Hematopoietic multipotent progenitor cell (in vitro differentiated cells): ENCODE data around the gene SECISBP2L. TPM values are rescaled to one million over a fixed set of nuclear protein-coding genes. Genes with fewer than 3 reads are reported as not detected.
A peak's percentile ranks its signal among the peaks of the same experiment; 100 is the strongest.
"Not testable (repeated sequence)": the region's sequence is repeated elsewhere in the genome, so short reads cannot be mapped to it uniquely, and the experiment has no call there.

ENCODE experiments used
- DNase-seq, 3 donors: peaks; one replicate each; pipeline ENCODE4 v3.0.0-alpha.2; 2011 to 2015; ENCODE audit warnings: low read depth in 2 of 3, low spot score in 2 of 3
- total RNA-seq: library from RNA; depleted of rRNA; stranded (reverse); fragments of >200 nt; gene quantifications from one replicate; pipeline ENCODE4 v1.2.3, GENCODE V29; 2012

SECISBP2L gene
- total RNA-seq, 1 donor, result 22.4 TPM

DNA sequence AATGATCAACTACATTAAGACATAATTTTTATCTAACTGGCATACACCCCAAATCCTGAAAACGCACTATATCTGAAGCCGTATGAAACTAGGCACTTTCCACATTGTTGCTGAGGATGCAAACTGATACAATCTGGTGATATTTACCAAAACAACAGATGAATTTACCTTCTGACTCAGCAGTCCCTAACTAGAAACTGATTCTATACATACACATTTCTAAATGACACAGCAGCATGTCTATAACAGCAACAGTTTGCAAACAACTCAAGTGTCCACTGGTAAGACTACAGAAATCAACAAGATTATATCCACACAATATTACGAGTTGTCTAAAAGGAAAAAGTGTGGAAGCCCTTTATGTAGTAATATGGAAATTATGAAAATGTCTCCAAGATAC is 22.9 kb downstream of the SECISBP2L start:
- DNase-seq, result no peak

DNA sequence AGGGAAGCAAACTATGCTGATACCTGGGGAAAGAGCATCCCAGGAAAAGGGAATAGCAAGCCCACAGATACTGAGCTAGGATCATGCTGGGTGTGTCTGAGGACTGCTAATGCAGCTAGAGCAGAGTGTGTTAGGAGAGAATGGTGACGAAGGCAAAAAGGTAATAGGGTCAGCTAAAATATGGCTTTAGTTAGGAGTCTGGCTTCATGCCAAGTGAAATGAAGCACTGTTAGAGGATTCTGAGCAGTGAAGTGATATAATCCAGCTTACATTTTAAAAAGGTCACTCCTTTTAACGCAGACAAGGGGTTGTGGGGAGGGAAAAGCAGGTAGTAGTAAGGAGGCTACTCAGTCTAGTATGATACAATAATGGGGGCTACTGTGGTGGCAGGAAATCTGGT is 30.4 kb downstream of the SECISBP2L start:
- no peak for DNase-seq

DNA sequence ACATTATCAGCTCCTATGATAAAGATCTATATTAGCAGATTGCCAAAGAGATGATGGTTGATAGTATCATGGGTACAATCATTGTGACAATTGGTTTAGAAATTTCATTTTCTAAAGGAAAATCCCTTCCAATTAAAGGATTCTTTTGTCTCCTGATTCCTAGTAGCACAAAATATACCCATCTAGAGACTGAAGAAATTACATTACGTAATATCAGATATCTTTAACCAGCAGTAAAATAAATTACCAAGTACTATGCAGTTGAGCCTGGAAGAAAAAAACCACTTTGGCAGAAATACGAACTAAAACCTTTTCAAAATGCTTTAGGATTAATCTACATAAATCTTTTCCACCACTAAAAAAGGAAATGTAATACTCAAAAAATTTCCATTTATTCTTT is 46.9 kb downstream of the SECISBP2L start:
- no peak for DNase-seq

DNA sequence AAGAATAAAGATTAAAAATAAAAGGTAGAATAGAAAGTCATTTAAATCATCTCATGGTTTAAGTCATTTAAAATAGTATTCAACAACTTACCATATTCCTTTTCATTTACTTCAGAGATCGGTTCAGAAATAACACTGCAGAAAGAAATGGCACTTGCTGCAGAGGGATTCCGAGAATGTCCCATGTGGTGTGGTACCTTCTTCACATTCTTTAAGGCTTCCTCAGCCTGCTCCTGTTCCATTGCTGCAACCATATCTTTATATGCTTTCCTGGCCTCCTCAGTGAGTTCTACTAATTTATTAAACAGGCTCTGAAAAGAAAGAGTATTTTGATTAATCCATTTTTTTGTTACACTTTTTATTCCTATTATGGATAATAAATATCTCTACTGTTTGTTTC is 50.0 kb downstream of the SECISBP2L start:
- DNase-seq, result no peak

DNA sequence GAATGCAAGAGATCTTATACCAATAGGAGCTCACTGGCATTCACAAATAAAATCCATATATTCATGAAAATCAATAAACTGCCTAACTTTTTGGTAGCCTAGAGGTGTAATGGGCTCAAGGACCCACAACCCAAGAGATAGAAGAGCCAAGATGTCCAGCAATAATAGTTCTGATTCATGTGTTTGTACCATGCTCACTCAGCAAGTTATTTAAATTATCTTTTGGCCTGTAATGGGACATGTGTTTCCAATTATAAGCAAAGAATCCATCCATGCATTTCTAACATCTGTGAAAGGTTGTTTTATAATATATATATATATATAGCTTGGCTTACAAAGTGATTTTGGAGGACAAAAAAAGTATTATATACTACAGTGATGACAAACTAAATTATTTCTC is 52.9 kb downstream of the SECISBP2L start:
- no peak for DNase-seq

DNA sequence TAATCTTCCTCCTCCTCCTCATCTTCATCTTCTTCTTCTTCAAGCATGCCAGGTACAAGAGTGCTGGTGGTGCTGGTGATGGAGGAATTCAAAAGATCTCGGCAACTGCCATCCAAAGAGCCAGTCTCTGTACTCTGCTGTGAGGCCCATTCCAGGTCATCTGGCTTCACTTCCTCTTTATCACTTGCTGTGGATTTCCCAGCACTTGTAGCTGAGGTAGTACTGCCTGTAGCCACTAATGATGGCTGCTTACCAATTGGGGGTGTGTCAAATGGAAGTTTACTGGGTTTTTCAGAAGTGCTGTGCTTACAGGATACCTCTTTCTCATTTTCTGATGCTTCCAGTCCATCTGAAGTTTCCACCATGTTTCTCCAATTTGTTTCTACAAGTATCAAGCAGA is 53.7 kb downstream of the SECISBP2L start:
- peak in 2 of 3 donors; percentile 5 to 53 for DNase-seq

DNA sequence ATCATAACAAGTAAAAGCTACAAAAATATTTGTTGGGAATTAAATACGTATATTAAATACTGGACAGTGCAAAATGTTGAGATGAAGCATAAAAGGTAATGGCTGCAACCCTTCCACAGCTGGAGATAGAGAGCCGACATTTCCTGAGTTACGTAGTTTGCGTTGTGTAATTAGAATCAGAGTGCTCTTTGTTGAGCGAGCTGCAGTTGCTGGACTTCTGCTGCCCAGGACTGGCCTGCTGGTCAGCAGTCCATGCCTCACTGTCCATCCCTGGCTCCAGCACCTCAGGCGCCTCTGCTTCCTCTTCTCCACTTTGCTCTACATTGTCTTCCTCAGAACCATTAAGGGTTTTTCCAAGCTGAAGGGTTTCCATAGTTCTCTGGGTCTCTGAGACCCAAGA is 54.1 kb downstream of the SECISBP2L start:
- DNase-seq, result no peak

DNA sequence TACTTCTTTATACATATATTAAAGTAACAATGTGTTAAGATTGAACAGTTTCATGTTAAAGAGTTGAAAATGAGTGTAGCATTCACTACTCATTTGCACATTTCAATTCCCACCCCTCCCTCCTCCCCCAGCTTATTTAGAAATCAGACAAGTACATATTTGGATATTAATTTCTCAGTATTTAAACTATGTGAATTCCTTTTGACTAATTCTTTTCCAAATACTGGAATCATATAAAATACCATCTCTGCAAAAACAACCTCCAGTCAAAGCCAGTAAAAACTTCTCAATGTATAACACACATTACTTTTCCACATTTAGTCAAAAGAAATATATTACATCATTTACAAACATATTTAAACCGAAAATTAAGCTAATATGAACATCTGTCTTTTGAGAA is 57.1 kb downstream of the SECISBP2L start:
- DNase-seq, result no peak

DNA sequence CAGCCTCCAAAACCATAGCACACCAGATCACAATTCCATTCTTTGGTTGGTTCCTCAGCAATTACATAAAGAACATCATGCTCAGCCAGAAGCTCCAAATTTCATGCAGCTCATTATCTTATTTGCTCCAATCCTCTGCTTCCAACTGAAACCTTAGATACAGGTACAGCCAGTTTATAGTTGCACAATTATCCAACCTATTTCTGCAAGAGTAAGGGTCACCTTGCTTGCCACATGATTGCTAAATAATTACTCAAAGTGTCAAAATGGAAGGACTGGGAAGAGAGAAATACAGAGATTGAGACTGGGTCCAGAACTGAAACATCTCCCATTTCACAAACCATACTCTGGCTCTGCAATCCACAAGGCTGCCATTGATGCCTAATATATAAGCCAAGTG is 59.1 kb downstream of the SECISBP2L start:
- no peak for DNase-seq

DNA sequence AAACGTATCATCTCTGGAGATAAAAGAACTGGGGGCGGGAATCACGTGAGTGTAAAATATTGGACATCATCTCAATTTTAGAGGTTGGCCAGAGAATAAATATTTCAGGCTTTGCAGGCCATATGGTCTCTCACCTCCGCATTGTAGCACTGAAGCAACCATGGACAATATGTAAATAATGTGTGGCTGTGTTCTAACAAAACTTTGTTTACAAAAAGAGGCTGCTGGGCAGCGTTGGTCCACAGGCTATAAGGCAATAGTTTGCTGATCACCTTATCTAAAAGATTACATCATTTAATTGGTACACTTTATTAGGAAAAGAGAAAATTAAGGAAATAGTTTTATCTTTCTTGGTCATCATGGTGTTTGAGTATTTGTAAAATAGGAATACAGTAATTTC is 60.0 kb downstream of the SECISBP2L start:
- no peak for DNase-seq

DNA sequence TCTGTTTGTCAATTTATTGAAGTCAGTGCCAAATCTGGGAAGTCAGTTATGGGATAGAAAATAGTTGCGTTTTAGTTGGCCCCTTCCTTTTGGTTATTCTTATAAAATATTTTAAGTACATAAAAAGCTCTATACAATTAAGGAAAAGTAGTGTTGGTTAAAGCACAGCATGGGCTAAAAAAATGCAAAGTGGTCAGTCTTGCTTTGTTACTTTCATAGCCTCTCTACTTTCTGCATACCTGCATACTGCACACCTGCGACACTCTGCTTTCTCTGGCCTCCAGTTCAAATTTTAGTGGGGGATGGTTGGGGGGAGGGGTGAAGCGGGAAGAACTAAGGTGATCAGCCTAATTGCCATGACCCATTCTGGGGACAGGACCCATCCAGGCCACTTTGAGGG is 60.7 kb downstream of the SECISBP2L start:
- DNase-seq, result no peak

DNA sequence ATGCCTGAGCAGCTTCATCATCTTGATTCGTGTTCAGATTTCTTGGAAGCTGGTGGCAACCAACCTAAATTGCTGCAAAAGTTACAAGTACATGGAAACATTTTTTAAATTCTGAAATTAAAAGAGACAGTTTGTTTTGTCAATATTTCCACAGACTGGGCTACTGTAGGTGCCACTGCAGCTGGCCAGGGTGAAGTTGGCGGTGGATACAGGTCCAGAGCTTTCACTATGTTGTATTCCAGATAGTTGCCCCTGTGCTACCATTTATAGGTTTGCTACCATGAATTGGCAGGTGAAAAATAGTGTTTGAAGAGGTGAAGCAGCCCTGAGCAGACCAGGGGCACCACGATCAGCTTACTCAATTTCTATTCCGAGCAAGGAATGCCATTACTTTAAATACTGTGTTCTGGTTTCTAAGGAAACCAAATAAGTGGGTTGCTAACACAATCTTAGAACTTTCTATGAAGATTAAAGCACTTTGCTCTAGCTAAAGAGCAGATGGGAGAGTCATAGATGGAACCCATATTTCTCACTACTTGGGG is 61.4 kb downstream of the SECISBP2L start:
- DNase-seq, result no peak

DNA sequence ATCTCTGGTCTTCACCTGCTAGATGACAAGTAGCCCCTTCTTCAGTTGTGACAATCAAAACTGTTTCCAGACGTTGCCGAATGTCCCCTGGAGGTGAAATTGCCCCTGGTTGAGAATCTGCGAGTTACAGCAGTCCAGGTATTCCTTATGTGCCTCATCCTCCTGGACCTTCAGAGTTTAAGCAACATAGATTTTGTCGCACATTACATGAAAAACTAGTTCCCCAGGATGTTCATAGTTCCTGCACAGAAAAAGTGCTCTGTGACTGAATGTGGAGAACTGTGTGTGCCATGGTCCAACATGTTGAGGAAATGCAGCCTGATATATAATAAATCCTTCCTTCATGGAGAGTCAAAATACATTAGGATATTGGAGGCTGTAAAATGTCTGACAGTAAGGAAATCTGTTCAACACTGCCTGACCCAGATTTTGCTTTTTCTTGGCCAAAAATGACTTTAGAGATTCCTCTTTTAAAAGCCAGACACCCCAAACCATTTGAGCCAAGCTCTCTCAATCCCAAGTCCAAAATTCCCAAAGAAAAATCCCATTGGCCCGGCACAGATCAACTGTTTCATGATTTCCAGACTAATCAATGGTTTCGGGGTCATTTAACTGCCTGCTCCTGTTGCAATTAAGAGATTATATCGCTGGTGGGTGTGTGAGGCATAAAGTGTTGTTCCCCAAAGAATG is 62.1 kb downstream of the SECISBP2L start:
- DNase-seq, result no peak

DNA sequence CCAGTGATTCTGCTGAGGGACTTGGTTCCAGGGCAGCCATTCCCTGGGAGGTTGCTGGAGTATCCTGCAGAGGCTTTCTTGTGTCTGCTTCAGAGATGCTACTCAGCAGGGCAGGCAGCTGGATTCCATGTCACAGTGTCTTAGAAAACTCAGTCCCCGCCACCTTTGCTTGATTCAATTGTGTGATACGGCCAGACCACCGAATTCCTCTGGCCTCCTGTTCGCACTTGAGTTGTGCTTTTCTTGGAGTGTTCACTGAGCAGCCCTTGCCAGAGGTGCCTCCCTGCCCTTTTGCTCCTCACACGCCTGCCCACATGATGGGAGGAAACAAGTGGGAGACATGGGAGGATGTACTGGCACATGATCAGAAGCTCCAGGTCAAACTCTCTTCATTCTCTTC is 62.9 kb downstream of the SECISBP2L start:
- no peak for DNase-seq

DNA sequence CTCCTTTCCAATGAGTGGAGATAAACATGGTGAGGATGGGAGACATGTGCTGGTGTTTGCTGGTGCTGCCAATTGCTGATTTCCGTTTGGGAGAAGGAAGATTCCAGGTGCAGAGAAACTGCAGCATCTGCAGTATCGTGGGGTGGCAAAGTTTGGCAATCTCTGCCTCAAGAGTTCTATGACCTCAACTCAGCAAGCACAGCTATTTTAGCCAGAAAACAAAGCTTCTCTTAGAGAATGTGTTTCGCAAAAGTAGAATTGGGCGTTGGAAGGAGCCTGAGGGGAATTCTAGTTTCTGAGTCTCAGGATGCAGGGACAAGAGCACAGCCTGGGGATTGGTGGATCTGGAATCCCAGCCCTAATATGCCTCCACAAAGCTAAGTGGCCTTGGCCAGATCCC is 64.3 kb downstream of the SECISBP2L start:
- no peak for DNase-seq

DNA sequence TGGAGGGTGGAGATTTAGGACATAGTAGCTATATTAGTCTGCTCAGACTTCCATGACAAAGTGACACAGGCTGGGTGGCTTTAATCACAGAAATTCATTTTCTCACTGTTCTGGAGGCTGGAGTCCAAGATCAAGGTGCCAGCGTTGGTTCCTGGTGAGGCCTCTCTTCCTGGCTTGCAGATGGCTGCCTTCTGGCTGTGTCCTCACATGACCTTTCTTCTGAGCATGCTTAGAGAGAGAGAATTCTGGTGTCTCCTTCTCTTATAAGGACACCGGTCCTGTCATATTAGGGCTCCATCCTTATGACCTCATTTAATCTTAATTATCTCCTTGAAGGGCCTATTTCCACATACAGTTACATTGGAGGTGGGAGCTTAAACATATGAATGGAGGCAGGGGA is 67.6 kb downstream of the SECISBP2L start:
- DNase-seq, result no peak

DNA sequence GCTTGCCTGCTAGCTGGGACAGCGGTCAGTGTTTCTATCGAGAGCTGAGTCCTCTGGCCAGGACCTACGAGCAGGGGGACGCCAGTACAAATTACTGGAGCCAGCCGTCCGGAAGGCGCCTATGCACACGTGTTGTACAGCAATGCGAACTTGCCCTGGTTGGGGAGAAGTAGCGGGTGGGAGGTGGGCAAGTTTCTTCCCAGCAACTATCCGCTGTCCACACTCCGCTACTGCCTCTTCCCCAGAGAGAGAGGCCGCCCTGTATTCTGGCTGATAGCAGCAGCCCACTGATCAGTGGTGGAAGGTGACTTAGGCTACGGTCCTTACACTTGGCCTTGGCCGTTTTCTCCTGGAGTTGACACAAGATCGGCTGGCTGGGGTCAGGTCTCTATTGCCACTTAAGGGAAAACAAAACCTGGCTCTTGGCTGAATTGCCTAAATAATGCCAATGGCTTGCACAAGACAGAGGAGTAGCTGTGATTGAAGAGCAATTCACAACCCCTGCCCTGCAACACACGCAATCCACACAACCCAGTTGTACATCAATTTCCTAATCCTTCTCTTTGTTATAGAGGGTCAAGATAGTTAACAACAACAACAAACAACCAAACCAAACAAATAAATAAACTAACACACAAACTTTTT is 69.7 kb downstream of the SECISBP2L start:
- no peak for DNase-seq

DNA sequence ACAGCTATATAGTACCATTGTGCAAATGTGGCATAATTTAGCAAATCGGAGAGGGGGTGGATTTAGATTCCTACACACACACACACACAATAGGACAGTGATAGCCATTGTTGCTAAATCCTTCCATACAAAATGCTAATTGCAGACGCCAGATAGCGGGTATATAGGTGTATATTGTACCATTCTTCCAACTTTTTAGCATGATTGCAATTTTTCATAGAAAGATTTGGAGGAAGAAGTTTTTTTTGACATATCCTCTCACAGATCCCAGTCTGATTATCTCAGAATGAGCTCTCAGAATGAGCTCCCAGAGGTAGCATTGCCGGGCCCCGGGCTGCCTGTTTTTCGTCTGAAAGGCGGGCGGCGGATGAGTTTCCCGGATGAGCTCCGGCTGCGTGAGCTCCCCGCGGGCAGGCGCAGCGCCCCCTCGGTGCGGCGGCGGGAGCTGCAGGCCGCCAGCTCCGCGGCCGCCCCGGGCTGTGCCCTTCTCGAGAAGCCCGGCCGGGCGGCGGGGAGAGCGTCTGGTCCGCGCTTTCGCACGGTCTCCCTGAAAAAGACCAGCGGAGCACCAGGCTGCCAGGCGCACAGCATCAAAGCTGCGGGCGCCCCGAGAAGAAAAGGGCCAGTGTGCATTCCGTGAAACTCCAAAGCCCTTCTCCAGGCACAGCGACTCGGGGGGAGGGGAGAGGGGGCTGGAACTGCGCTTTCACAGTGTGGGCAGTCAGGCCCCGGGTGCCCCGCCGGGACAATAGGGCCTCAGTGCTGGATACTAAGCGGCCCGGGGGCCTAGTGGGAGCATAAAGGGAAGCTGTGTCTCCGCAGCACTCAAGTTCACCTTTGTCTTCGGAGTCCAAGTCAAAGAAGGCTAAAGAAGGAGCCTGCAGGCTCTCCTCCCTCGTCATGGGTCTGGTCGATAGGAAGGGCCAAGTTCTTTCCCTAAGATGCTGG is 70.5 kb downstream of the SECISBP2L start:
- DNase-seq, result peak; percentile 47 to 82 (median 77)

DNA sequence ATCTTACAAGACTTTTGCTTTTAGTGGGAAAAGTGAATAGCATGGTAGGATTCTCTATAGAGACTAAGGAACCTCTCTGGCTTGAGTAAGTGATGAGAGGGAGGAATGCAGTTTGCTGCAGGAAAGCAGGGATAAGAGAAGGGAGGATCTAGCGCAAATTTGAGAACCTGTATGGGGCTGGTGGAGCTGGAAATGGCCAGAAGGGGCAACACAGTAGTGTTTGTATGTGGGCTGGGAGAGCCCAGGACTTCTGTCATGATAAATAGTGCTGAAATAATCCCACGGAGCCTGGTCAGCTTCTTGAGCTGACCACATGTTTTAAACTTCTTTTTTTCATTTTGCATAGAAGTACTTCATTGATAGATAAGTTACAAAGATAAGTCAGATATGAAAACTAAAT is 71.4 kb downstream of the SECISBP2L start:
- no peak for DNase-seq

DNA sequence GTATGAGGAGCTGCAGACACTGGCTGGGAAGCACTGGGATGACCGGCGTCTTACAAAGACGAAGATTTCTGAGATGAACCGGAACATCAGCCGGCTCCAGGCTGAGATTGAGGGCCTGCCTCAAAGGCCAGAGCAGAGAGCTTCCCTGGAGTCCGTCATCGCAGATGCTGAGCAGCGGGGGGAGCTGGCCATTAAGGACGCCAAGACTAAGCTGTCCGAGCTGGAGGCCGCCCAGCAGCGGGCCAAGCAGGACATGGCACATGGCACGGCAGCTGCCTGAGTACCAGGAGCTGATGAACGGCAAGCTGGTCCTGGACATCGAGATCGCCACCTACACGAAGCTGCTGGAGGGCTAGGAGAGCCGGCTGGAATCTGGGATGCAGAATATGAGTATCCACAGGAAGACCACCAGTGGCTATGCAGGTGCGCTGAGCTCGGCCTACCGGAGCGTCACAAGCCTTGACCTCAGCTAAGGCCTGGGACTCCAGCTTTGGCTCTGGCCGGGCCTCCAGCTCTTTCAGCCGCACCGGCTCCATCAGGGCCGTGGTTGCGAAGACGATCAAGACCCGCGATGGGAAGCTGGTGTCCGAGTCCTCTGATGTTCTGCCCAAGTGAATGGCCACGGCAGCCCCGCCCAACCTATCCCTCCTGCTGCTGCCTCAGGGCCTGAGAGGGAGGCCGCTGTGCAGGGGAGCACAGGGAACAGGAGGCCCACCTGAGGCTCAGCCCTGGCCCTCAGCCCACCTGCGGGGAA is 73.3 kb downstream of the SECISBP2L start:
- DNase-seq, result no peak

DNA sequence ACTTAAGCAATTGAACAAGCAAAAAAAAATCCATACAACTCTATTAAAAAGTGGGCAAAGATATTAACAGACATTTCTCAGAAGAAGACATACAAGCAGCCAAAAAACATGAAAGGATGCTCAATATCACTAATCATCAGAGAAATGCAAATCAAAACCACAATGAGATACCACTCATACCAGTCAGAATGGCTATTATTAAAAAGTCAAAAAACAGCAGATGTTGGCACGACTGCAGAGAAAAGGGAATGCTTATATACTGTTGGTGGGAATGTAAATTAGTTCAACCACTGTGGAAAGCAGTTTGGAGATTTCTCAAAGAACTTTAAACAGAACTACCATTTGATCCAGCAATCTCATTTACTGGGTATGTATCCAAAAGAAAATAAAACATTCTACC is 75.3 kb downstream of the SECISBP2L start:
- DNase-seq, result not testable (repeated sequence)
